ENCODE data around the gene CYP1A2. TPM values are rescaled to one million over a fixed set of nuclear protein-coding genes. Genes with fewer than 3 reads are reported as not detected.

Gene CYP1A2
- total RNA-seq, 1 donor from 2014 or later = not detected

GRCh38 chr15:74798388-74799254, 50.0 kb downstream of the CYP1A2 start:
- Mint-ChIP-seq H3K27ac (peak overlapping the region; percentile 81), H3K36me3 (ENCODE audit: low read depth) (peaks cover 34% of the 10 kb centered on the region), H3K9me3 (no peaks in the 10 kb centered on the region), H3K4me3 (no peak overlapping the region), H3K4me1 (ENCODE audit: low read depth) (peaks cover 35% of the 10 kb centered on the region), H3K27me3 (ENCODE audit: insufficient read depth) (no peaks in the 10 kb centered on the region)
- DNase-seq (ENCODE audit: low spot score) = no peak
- intact Hi-C loops (cut with micrococcal nuclease) = no loop called here

- Mint-ChIP-seq H3K27ac (peak overlapping the region; percentile 81), H3K4me1 (ENCODE audit: low read depth) (peaks cover 39% of the 10 kb centered on the region), H3K9me3 (no peaks in the 10 kb centered on the region), H3K4me3 (no peak overlapping the region), H3K36me3 (ENCODE audit: low read depth) (peaks cover 41% of the 10 kb centered on the region), H3K27me3 (ENCODE audit: insufficient read depth) (no peaks in the 10 kb centered on the region)
- intact Hi-C loops (cut with micrococcal nuclease) = no loop called here
- DNase-seq (ENCODE audit: low spot score) = no peak
These were observed 50.7 kb downstream of the CYP1A2 start for GRCh38 chr15:74799255-74799855.

- H3K4me1 Mint-ChIP-seq (ENCODE audit: low read depth) = peaks cover 37% of the 10 kb centered on the region
- peak overlapping the region; percentile 81 for H3K27ac Mint-ChIP-seq
- intact Hi-C loops (cut with micrococcal nuclease) = loop anchor here (1.0 to 2.0 kb wide), 6 partner anchors 12 to 165 kb away; no protein-coding TSS in a partner anchor
- H3K4me3 Mint-ChIP-seq = peak overlapping the region; percentile 45
- H3K36me3 Mint-ChIP-seq (ENCODE audit: low read depth) = peaks cover 40% of the 10 kb centered on the region
- H3K27me3 Mint-ChIP-seq (ENCODE audit: insufficient read depth) = no peaks in the 10 kb centered on the region
- no peaks in the 10 kb centered on the region for H3K9me3 Mint-ChIP-seq
- peak; percentile 82 for DNase-seq (ENCODE audit: low spot score)
These were observed 51.4 kb downstream of the CYP1A2 start for GRCh38 chr15:74799856-74800558.

- peak overlapping the region; percentile 81 for H3K27ac Mint-ChIP-seq
- intact Hi-C loops (cut with micrococcal nuclease) = loop anchor here (1.0 to 2.0 kb wide), 6 partner anchors 12 to 165 kb away; no protein-coding TSS in a partner anchor
- peaks cover 36% of the 10 kb centered on the region for H3K36me3 Mint-ChIP-seq (ENCODE audit: low read depth)
- no peak overlapping the region for H3K4me3 Mint-ChIP-seq
- H3K27me3 Mint-ChIP-seq (ENCODE audit: insufficient read depth) = no peaks in the 10 kb centered on the region
- peaks cover 32% of the 10 kb centered on the region for H3K4me1 Mint-ChIP-seq (ENCODE audit: low read depth)
- no peaks in the 10 kb centered on the region for H3K9me3 Mint-ChIP-seq
- no peak for DNase-seq (ENCODE audit: low spot score)
These were observed 52.0 kb downstream of the CYP1A2 start for GRCh38 chr15:74800559-74801094.

GRCh38 chr15:74801311-74801997, 52.8 kb downstream of the CYP1A2 start:
- H3K4me3 Mint-ChIP-seq = no peak overlapping the region
- no peak for DNase-seq (ENCODE audit: low spot score)
- H3K27ac Mint-ChIP-seq = no peak overlapping the region
- H3K27me3 Mint-ChIP-seq (ENCODE audit: insufficient read depth) = no peaks in the 10 kb centered on the region
- intact Hi-C loops (cut with micrococcal nuclease) = loop anchor here (2.0 kb wide), 1 partner anchor 43 kb away; no protein-coding TSS in a partner anchor
- peaks cover 34% of the 10 kb centered on the region for H3K36me3 Mint-ChIP-seq (ENCODE audit: low read depth)
- H3K9me3 Mint-ChIP-seq = no peaks in the 10 kb centered on the region
- peaks cover 29% of the 10 kb centered on the region for H3K4me1 Mint-ChIP-seq (ENCODE audit: low read depth)

- intact Hi-C loops (cut with micrococcal nuclease) = no loop called here
- H3K9me3 Mint-ChIP-seq = no peaks in the 10 kb centered on the region
- no peaks in the 10 kb centered on the region for H3K27me3 Mint-ChIP-seq (ENCODE audit: insufficient read depth)
- no peak overlapping the region for H3K4me3 Mint-ChIP-seq
- DNase-seq (ENCODE audit: low spot score) = no peak
- peaks cover 38% of the 10 kb centered on the region for H3K4me1 Mint-ChIP-seq (ENCODE audit: low read depth)
- peaks cover 34% of the 10 kb centered on the region for H3K36me3 Mint-ChIP-seq (ENCODE audit: low read depth)
- no peak overlapping the region for H3K27ac Mint-ChIP-seq
These were observed 53.6 kb downstream of the CYP1A2 start for GRCh38 chr15:74802290-74802689.

- no peaks in the 10 kb centered on the region for H3K27me3 Mint-ChIP-seq (ENCODE audit: insufficient read depth)
- H3K36me3 Mint-ChIP-seq (ENCODE audit: low read depth) = peaks cover 33% of the 10 kb centered on the region
- H3K27ac Mint-ChIP-seq = no peak overlapping the region
- intact Hi-C loops (cut with micrococcal nuclease) = no loop called here
- H3K9me3 Mint-ChIP-seq = no peaks in the 10 kb centered on the region
- peaks cover 38% of the 10 kb centered on the region for H3K4me1 Mint-ChIP-seq (ENCODE audit: low read depth)
- DNase-seq (ENCODE audit: low spot score) = no peak
- H3K4me3 Mint-ChIP-seq = no peak overlapping the region
These were observed 54.3 kb downstream of the CYP1A2 start for GRCh38 chr15:74802862-74803447.

GRCh38 chr15:74804935-74805334, 56.3 kb downstream of the CYP1A2 start:
- H3K4me3 Mint-ChIP-seq = no peak overlapping the region
- H3K36me3 Mint-ChIP-seq (ENCODE audit: low read depth) = peaks cover 25% of the 10 kb centered on the region
- H3K9me3 Mint-ChIP-seq = no peaks in the 10 kb centered on the region
- no peaks in the 10 kb centered on the region for H3K27me3 Mint-ChIP-seq (ENCODE audit: insufficient read depth)
- peaks cover 42% of the 10 kb centered on the region for H3K4me1 Mint-ChIP-seq (ENCODE audit: low read depth)
- no peak for DNase-seq (ENCODE audit: low spot score)
- intact Hi-C loops (cut with micrococcal nuclease) = no loop called here
- H3K27ac Mint-ChIP-seq = peak overlapping the region; percentile 61

Other genes starting within 250 kb of the CYP1A2 start
- gene ARID3B, start 207.6 kb upstream of the CYP1A2 start, total RNA-seq = 48.8 and 53.6 TPM in 2 replicates
- gene CLK3, start 133.0 kb upstream of the CYP1A2 start, total RNA-seq = 103 and 107 TPM in 2 replicates
- 58.4 and 61.4 TPM in 2 replicates for gene EDC3, start 52.8 kb upstream of the CYP1A2 start, total RNA-seq
- 0.29 and 0.37 TPM in 2 replicates for gene CYP1A1, start 23.3 kb upstream of the CYP1A2 start, total RNA-seq
- 348 and 362 TPM in 2 replicates for gene CSK, start 33.2 kb downstream of the CYP1A2 start, total RNA-seq
- 0.75 and 0.93 TPM in 2 replicates for gene LMAN1L, start 64.0 kb downstream of the CYP1A2 start, total RNA-seq
- gene CPLX3, start 77.8 kb downstream of the CYP1A2 start, total RNA-seq = 0.17 and 0.29 TPM in 2 replicates
- gene ULK3, start 94.3 kb downstream of the CYP1A2 start, total RNA-seq = 52.1 and 52.4 TPM in 2 replicates
- gene SCAMP2, start 124.5 kb downstream of the CYP1A2 start, total RNA-seq = 93.7 and 103 TPM in 2 replicates
- gene MPI, start 141.2 kb downstream of the CYP1A2 start, total RNA-seq = 57.7 and 62.8 TPM in 2 replicates
- 72.6 and 73.2 TPM in 2 replicates for gene FAM219B, start 158.0 kb downstream of the CYP1A2 start, total RNA-seq
- gene COX5A, start 189.2 kb downstream of the CYP1A2 start, total RNA-seq = 273 and 290 TPM in 2 replicates
- 13.3 and 15.3 TPM in 2 replicates for gene RPP25, start 207.9 kb downstream of the CYP1A2 start, total RNA-seq
- gene SCAMP5, start 246.7 kb downstream of the CYP1A2 start, total RNA-seq = 2.0 and 3.5 TPM in 2 replicates

Data from activated T-helper 1 cell treated with anti-CD3 and anti-CD28 coated beads, Interleukin-12 subunit alpha, Interleukin-12 subunit beta, Interleukin-2, Interleukin-4 antibody, amounts not matched to agents 30 ng/mL and 10 ng/mL and 1 ng/mL, durations not matched to agents 14 hours and 24 hours and 36 hours (primary cell).